ENCODE data around the gene NLRP6.
A peak's percentile ranks its signal among the peaks of the same experiment; 100 is the strongest.
"Not testable (repeated sequence)": the region's sequence is repeated elsewhere in the genome, so short reads cannot be mapped to it uniquely, and the experiment has no call there.

Gene NLRP6

GRCh38 chr11:307766-308708 lies 29.8 kb downstream of the NLRP6 start, which contains the start of gene IFITM2:
Gene IFITM2 (plus strand): TSS chr11:307816. CDS start chr11:308193, 377 bp downstream.
- peak; percentile 68 for DNase-seq (ENCODE audit: low read depth, low spot score)

- DNase-seq (ENCODE audit: low read depth, low spot score): not testable (repeated sequence)
These were observed 30.8 kb downstream of the NLRP6 start for GRCh38 chr11:308740-309665.

- not testable (repeated sequence) for DNase-seq (ENCODE audit: low read depth, low spot score)
These were observed 31.9 kb downstream of the NLRP6 start for GRCh38 chr11:309979-310572.

GRCh38 chr11:311013-311748 lies 33.0 kb downstream of the NLRP6 start:
- DNase-seq (ENCODE audit: low read depth, low spot score): not testable (repeated sequence)

- no peak for DNase-seq (ENCODE audit: low read depth, low spot score)
These were observed 34.0 kb downstream of the NLRP6 start for GRCh38 chr11:312092-312816.

GRCh38 chr11:313304-313786 lies 35.1 kb downstream of the NLRP6 start:
- no peak for DNase-seq (ENCODE audit: low read depth, low spot score)

GRCh38 chr11:313787-314553 lies 35.8 kb downstream of the NLRP6 start, which contains the start of gene IFITM1:
Gene IFITM1 (plus strand): TSS chr11:314040. CDS start chr11:314171, 131 bp downstream.
- peak; percentile 69 for DNase-seq (ENCODE audit: low read depth, low spot score)

- not testable (repeated sequence) for DNase-seq (ENCODE audit: low read depth, low spot score)
These were observed 36.3 kb downstream of the NLRP6 start for GRCh38 chr11:314554-314875.

GRCh38 chr11:315051-315481 lies 36.9 kb downstream of the NLRP6 start:
- no peak for DNase-seq (ENCODE audit: low read depth, low spot score)

GRCh38 chr11:315516-315994 lies 37.3 kb downstream of the NLRP6 start:
- DNase-seq (ENCODE audit: low read depth, low spot score): no peak

- peak; percentile 34 for DNase-seq (ENCODE audit: low read depth, low spot score)
These were observed 38.0 kb downstream of the NLRP6 start for GRCh38 chr11:316031-316701.

GRCh38 chr11:316891-317301 lies 38.7 kb downstream of the NLRP6 start:
- DNase-seq (ENCODE audit: low read depth, low spot score): no peak

GRCh38 chr11:317668-318404 lies 39.6 kb downstream of the NLRP6 start:
- not testable (repeated sequence) for DNase-seq (ENCODE audit: low read depth, low spot score)

- not testable (repeated sequence) for DNase-seq (ENCODE audit: low read depth, low spot score)
These were observed 40.4 kb downstream of the NLRP6 start for GRCh38 chr11:318405-319120.

GRCh38 chr11:319121-319887 lies 41.1 kb downstream of the NLRP6 start:
- peak; percentile 28 for DNase-seq (ENCODE audit: low read depth, low spot score)

- DNase-seq (ENCODE audit: low read depth, low spot score): not testable (repeated sequence)
These were observed 41.7 kb downstream of the NLRP6 start for GRCh38 chr11:319888-320273.

Data from astrocyte of the hippocampus (primary cell).